GM12891 (cell line): ENCODE results near the gene RSPH6A.

Source experiments
- POLR2A ChIP-seq: IDR thresholded peaks from 2 replicates; pipeline ENCODE4 v1.6.1; 2011; ENCODE audit warnings: low read depth, low read length, control low read depth
- POLR2AphosphoS5 ChIP-seq: IDR thresholded peaks from 2 replicates; pipeline ENCODE4 v1.6.1; 2011; ENCODE audit warnings: low read depth, low read length, control low read depth
- TAF1 ChIP-seq: IDR thresholded peaks from 2 replicates; pipeline ENCODE4 v1.6.1; 2011; ENCODE audit warnings: low read depth, low read length, control low read depth

DNA sequence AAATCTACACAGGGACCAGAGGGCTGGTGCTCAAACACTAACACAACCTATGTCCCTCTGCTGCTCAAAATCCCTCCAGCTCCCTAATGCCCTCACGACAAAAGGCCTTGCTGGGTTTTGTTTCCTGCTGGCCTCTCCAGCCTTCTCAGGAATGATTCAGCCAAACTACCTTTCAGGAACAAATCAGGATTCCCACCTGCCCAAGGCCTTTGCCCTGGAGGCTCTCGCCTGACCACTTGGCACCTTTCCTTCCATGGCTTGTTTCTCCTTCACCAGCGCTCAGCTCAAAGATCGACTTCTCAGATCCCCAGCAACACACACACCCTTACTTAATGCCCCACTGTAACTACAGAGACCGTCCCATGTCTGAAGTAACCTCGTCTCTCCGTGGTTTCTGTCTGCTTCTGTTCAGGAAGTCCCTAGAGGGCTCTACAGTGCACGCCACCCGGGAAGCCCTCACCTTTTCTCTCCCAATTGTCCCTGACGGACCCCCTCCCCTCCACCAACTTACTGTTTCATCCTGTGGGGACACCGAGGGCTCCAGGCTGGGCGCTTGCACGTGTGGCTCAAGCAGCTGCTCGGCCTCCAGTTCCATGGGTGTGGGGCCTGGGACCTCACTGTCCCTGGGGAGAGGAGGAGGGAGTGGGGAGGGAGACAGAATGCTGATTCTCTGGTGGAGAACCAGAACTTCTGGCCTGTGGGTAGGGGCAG is 42.8 kb downstream of the RSPH6A start:
- no peak for TF ChIP-seq POLR2AphosphoS5
- no peak; the same call in 1 of the 2 replicates for TF ChIP-seq POLR2A
- TF ChIP-seq TAF1 = no peak
